Rectal smooth muscle tissue (tissue), 1 donor: ENCODE data around the gene IMPG2.

Experiments used
- H3K27ac ChIP-seq: one replicate; pipeline ENCODE4 v1.7.0; 2013; ENCODE audit warnings: low read depth, low read length, inconsistent platforms
- H3K27me3 ChIP-seq: one replicate; pipeline ENCODE4 v1.7.0; 2013; ENCODE audit warnings: low read length; ENCODE audit not compliant: control insufficient read depth, insufficient read depth
- H3K36me3 ChIP-seq: one replicate; pipeline ENCODE4 v1.7.0; 2013; ENCODE audit warnings: low read length; ENCODE audit not compliant: control insufficient read depth, insufficient read depth
- H3K4me1 ChIP-seq: one replicate; pipeline ENCODE4 v1.7.0; 2013; ENCODE audit warnings: low read length; ENCODE audit not compliant: control insufficient read depth, insufficient read depth
- H3K4me3 ChIP-seq: one replicate; pipeline ENCODE4 v1.7.0; 2013; ENCODE audit warnings: low read length
- H3K9ac ChIP-seq: one replicate; pipeline ENCODE4 v1.7.0; 2013; ENCODE audit warnings: low read length

The IMPG2 gene

GRCh38 chr3:101223016-101223415, 97.4 kb downstream of the IMPG2 start:
- H3K4me1 ChIP-seq: no peaks in the 10 kb centered on the region
- H3K9ac ChIP-seq: no peak overlapping the region
- H3K27me3 ChIP-seq: no peaks in the 10 kb centered on the region
- H3K27ac ChIP-seq: no peak overlapping the region
- H3K36me3 ChIP-seq: no peaks in the 10 kb centered on the region
- H3K4me3 ChIP-seq: no peak overlapping the region

- H3K36me3 ChIP-seq: no peaks in the 10 kb centered on the region
- peaks cover 7% of the 10 kb centered on the region for H3K4me1 ChIP-seq
- no peaks in the 10 kb centered on the region for H3K27me3 ChIP-seq
These were observed 100.4 kb downstream of the IMPG2 start for GRCh38 chr3:101219842-101220560.

GRCh38 chr3:101217472-101218245, 102.7 kb downstream of the IMPG2 start:
- H3K4me3 ChIP-seq: no peak overlapping the region
- peak overlapping the region; percentile 65 for H3K27ac ChIP-seq
- peaks cover 7% of the 10 kb centered on the region for H3K4me1 ChIP-seq
- H3K9ac ChIP-seq: no peak overlapping the region
- no peaks in the 10 kb centered on the region for H3K27me3 ChIP-seq
- H3K36me3 ChIP-seq: no peaks in the 10 kb centered on the region

More at GRCh38 chr3:101219842-101220560, 100.4 kb downstream of the IMPG2 start:
- Histone ChIP-seq H3K9ac (no peak overlapping the region), H3K27ac (no peak overlapping the region), H3K4me3 (no peak overlapping the region)

GRCh38 chr3:101216710-101217465, 103.5 kb downstream of the IMPG2 start:
- Histone ChIP-seq H3K9ac (no peak overlapping the region), H3K27ac (peak overlapping the region; percentile 65), H3K36me3 (no peaks in the 10 kb centered on the region), H3K4me3 (no peak overlapping the region), H3K27me3 (no peaks in the 10 kb centered on the region), H3K4me1 (peaks cover 7% of the 10 kb centered on the region)

GRCh38 chr3:101212730-101213129, 107.6 kb downstream of the IMPG2 start:
- H3K36me3 ChIP-seq: no peaks in the 10 kb centered on the region
- no peak overlapping the region for H3K9ac ChIP-seq
- peaks cover 7% of the 10 kb centered on the region for H3K4me1 ChIP-seq
- H3K27me3 ChIP-seq: no peaks in the 10 kb centered on the region
- no peak overlapping the region for H3K27ac ChIP-seq
- H3K4me3 ChIP-seq: no peak overlapping the region

GRCh38 chr3:101204246-101204645, 116.1 kb downstream of the IMPG2 start:
- no peaks in the 10 kb centered on the region for H3K27me3 ChIP-seq

GRCh38 chr3:101203411-101203810, 117.0 kb downstream of the IMPG2 start:
- Histone ChIP-seq H3K4me1 (peaks cover 2% of the 10 kb centered on the region), H3K4me3 (no peak overlapping the region), H3K36me3 (no peaks in the 10 kb centered on the region), H3K27me3 (no peaks in the 10 kb centered on the region), H3K9ac (no peak overlapping the region), H3K27ac (no peak overlapping the region)

More at GRCh38 chr3:101204246-101204645, 116.1 kb downstream of the IMPG2 start:
- Histone ChIP-seq H3K27ac (no peak overlapping the region), H3K9ac (no peak overlapping the region), H3K4me3 (no peak overlapping the region), H3K36me3 (no peaks in the 10 kb centered on the region), H3K4me1 (peaks cover 2% of the 10 kb centered on the region)

- Histone ChIP-seq H3K36me3 (no peaks in the 10 kb centered on the region), H3K9ac (no peak overlapping the region), H3K27ac (no peak overlapping the region), H3K4me1 (peaks cover 2% of the 10 kb centered on the region), H3K4me3 (no peak overlapping the region), H3K27me3 (no peaks in the 10 kb centered on the region)
These were observed 117.7 kb downstream of the IMPG2 start for GRCh38 chr3:101202640-101203039.

- H3K36me3 ChIP-seq: no peaks in the 10 kb centered on the region
- H3K4me3 ChIP-seq: no peak overlapping the region
- H3K27me3 ChIP-seq: no peaks in the 10 kb centered on the region
- peaks cover 2% of the 10 kb centered on the region for H3K4me1 ChIP-seq
- H3K27ac ChIP-seq: no peak overlapping the region
- no peak overlapping the region for H3K9ac ChIP-seq
These were observed 119.9 kb downstream of the IMPG2 start for GRCh38 chr3:101200461-101200860.

GRCh38 chr3:101195951-101196713, 124.2 kb downstream of the IMPG2 start:
- peaks cover 2% of the 10 kb centered on the region for H3K4me1 ChIP-seq
- no peak overlapping the region for H3K4me3 ChIP-seq
- no peak overlapping the region for H3K27ac ChIP-seq
- no peaks in the 10 kb centered on the region for H3K36me3 ChIP-seq
- H3K27me3 ChIP-seq: no peaks in the 10 kb centered on the region
- no peak overlapping the region for H3K9ac ChIP-seq

- Histone ChIP-seq H3K4me1 (peaks cover 2% of the 10 kb centered on the region), H3K27me3 (no peaks in the 10 kb centered on the region), H3K36me3 (no peaks in the 10 kb centered on the region), H3K9ac (no peak overlapping the region), H3K27ac (no peak overlapping the region), H3K4me3 (no peak overlapping the region)
These were observed 126.0 kb downstream of the IMPG2 start for GRCh38 chr3:101194392-101194791.

- Histone ChIP-seq H3K27ac (no peak overlapping the region), H3K4me3 (no peak overlapping the region), H3K9ac (no peak overlapping the region), H3K4me1 (peaks cover 2% of the 10 kb centered on the region), H3K27me3 (no peaks in the 10 kb centered on the region), H3K36me3 (no peaks in the 10 kb centered on the region)
These were observed 126.4 kb downstream of the IMPG2 start for GRCh38 chr3:101193957-101194356.
